HepG2 (cell line): ENCODE measurements around the gene CSNK2B. TPM values are rescaled to one million over a fixed set of nuclear protein-coding genes. Genes with fewer than 3 reads are reported as not detected.

Source experiments
- GPN1 ChIP-seq: sonication (generic); formaldehyde crosslinking; IDR thresholded peaks from 2 replicates; pipeline ENCODE4 v1.5.1; 2020; ENCODE audit warnings: missing genetic modification reagents, borderline replicate concordance
- KAT8 ChIP-seq: IDR thresholded peaks from 2 replicates; pipeline ENCODE4 v1.6.1; 2016; ENCODE audit warnings: missing genetic modification reagents, missing compliant biosample characterization
- POLR2A ChIP-seq, 2 experiments: IDR thresholded peaks; 2 replicates each; pipeline ENCODE4 v1.6.1; 2011; ENCODE audit warnings: low read depth in 2 of 2, low read length in 2 of 2, mild to moderate bottlenecking in 1 of 2, moderate library complexity in 1 of 2; ENCODE audit not compliant: insufficient read depth in 1 of 2
- SOX5 ChIP-seq: IDR thresholded peaks from 2 replicates; pipeline ENCODE4 v1.6.1; 2016; ENCODE audit warnings: borderline replicate concordance
- ZNF326 ChIP-seq: sonication (generic); formaldehyde crosslinking; IDR thresholded peaks from 2 replicates; pipeline ENCODE4 v1.4.0; 2020; ENCODE audit warnings: missing genetic modification reagents, borderline replicate concordance
- ZNF773 ChIP-seq: sonication (generic); formaldehyde crosslinking; IDR thresholded peaks from 2 replicates; pipeline ENCODE4 v1.4.0; 2020; ENCODE audit warnings: missing genetic modification reagents, borderline replicate concordance
- ZNF788 ChIP-seq: sonication (generic); formaldehyde crosslinking; IDR thresholded peaks from 2 replicates; pipeline ENCODE4 v1.5.0; 2020; ENCODE audit warnings: mild to moderate bottlenecking, missing genetic modification reagents, borderline replicate concordance
- ZNF891 ChIP-seq: sonication (generic); formaldehyde crosslinking; IDR thresholded peaks from 2 replicates; pipeline ENCODE4 v1.5.0; 2020; ENCODE audit warnings: mild to moderate bottlenecking, missing genetic modification reagents
- polyA plus RNA-seq, 8 experiments: library from polyadenylated mRNA; depleted of rRNA in 3 of 8; stranded (reverse) in 7 of 8; unstranded in 1 of 8; fragments of >200 nt; fragmentation: Illumina TruSeq in 4 of 8; extraction: Trizol in 4 of 8; gene quantifications; 2 replicates each; pipeline versions ENCODE4 v1.2.1 to v1.2.3, GENCODE V29; 2011 to 2016; ENCODE audit warnings: low read depth in 4 of 8, missing spikeins in 1 of 8, mixed read lengths in 1 of 8; ENCODE audit not compliant: insufficient read depth in 1 of 8
- total RNA-seq, 5 experiments: library from RNA; depleted of rRNA; stranded (reverse); fragments of >200 nt; fragmentation: Illumina TruSeq; extraction: Trizol; gene quantifications; 2 replicates each; pipeline ENCODE4 v1.2.3, GENCODE V29; 2016; ENCODE audit warnings: low read depth in 1 of 5
- TF ChIP-seq, protein P1 (sequence below): sonication (generic); formaldehyde crosslinking; IDR thresholded peaks from 2 replicates; pipeline ENCODE4 v1.5.0; 2020; ENCODE audit warnings: mild to moderate bottlenecking, missing genetic modification reagents, borderline replicate concordance
- TF ChIP-seq, protein P2 (sequence below): sonication (generic); formaldehyde crosslinking; IDR thresholded peaks from 2 replicates; pipeline ENCODE4 v1.5.0; 2020; ENCODE audit warnings: missing genetic modification reagents
- TF ChIP-seq, protein P3 (sequence below): sonication (generic); formaldehyde crosslinking; IDR thresholded peaks from 2 replicates; pipeline ENCODE4 v1.5.1; 2020; ENCODE audit warnings: mild to moderate bottlenecking, missing genetic modification reagents
- TF ChIP-seq, protein P4 (sequence below): IDR thresholded peaks from 2 replicates; pipeline ENCODE4 v1.6.1; 2016
- TF ChIP-seq, protein P5 (sequence below): sonication (generic); formaldehyde crosslinking; conservative IDR thresholded peaks from 2 replicates; pipeline ENCODE4 v1.8.0; 2022; ENCODE audit warnings: missing genetic modification reagents
- TF ChIP-seq, protein P6 (sequence below): sonication (generic); formaldehyde crosslinking; IDR thresholded peaks from 2 replicates; pipeline ENCODE4 v1.8.1; 2023; ENCODE audit warnings: missing genetic modification reagents, inconsistent platforms, borderline replicate concordance

The CSNK2B gene
- total and polyA plus RNA-seq, 2 of the 13 experiments (the other 11 are each of a cell fraction or from before 2014, with no cell fraction given) = 111 to 296 TPM

DNA sequence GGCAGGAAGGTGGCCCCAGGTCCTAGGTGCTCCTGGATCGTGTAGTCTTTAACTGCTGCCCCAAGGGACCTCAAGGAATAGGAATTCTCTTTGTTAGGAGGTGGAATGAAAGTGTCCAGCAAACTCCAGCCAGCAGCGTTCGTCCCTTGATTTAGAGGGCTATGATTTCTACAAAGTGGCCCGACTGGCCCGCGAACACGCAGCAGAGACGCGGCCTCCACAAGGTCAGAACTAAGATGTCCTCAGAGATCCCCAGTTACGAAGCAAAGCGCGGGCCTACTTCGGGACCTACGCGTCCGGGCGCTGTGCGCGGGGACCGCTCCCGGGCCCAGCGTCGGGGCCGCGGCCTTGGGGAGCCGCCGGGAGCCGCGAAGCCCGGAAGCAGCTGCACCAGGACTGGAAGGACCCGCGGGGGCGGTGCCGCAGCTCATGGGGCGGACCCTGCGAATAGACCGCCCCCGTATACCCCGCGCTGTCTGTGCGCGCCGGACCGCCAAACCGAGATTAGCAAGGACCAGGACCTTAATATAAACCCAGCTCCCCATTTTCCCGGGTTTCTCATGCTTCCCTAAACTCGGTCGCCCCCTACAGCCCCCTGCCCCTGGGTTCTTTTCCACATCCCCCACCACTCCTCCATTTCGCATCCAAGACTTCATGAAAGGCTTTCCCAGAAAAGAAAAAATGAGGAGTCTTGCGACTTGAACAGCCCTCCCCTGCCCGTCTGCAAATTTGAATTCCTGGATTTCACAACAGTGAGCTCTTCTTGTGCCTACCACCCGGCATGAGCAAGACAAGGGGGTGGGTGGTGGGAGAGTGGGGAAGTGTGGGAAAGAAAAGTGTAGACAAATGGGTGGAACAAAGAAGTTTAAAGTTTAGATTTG lies 5.3 kb upstream of the CSNK2B start, which contains the start of gene C6orf47 (continued):
- TF ChIP-seq, protein P1, sequence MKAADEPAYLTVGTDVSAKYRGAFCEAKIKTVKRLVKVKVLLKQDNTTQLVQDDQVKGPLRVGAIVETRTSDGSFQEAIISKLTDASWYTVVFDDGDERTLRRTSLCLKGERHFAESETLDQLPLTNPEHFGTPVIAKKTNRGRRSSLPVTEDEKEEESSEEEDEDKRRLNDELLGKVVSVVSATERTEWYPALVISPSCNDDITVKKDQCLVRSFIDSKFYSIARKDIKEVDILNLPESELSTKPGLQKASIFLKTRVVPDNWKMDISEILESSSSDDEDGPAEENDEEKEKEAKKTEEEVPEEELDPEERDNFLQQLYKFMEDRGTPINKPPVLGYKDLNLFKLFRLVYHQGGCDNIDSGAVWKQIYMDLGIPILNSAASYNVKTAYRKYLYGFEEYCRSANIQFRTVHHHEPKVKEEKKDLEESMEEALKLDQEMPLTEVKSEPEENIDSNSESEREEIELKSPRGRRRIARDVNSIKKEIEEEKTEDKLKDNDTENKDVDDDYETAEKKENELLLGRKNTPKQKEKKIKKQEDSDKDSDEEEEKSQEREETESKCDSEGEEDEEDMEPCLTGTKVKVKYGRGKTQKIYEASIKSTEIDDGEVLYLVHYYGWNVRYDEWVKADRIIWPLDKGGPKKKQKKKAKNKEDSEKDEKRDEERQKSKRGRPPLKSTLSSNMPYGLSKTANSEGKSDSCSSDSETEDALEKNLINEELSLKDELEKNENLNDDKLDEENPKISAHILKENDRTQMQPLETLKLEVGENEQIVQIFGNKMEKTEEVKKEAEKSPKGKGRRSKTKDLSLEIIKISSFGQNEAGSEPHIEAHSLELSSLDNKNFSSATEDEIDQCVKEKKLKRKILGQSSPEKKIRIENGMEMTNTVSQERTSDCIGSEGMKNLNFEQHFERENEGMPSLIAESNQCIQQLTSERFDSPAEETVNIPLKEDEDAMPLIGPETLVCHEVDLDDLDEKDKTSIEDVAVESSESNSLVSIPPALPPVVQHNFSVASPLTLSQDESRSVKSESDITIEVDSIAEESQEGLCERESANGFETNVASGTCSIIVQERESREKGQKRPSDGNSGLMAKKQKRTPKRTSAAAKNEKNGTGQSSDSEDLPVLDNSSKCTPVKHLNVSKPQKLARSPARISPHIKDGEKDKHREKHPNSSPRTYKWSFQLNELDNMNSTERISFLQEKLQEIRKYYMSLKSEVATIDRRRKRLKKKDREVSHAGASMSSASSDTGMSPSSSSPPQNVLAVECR (CRISPR knock-in tag) = peak; percentile 92
- peak; percentile 88 for TF ChIP-seq ZNF326 (CRISPR knock-in tag)
- peak; percentile 87 for TF ChIP-seq KAT8 (CRISPR knock-in tag)
- peak; percentile 85; the same call in 1 of the 2 replicates for TF ChIP-seq ZNF773 (CRISPR knock-in tag)
- TF ChIP-seq, protein P2, sequence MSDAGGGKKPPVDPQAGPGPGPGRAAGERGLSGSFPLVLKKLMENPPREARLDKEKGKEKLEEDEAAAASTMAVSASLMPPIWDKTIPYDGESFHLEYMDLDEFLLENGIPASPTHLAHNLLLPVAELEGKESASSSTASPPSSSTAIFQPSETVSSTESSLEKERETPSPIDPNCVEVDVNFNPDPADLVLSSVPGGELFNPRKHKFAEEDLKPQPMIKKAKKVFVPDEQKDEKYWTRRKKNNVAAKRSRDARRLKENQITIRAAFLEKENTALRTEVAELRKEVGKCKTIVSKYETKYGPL (CRISPR knock-in tag) = 0 out of 2 replicates have a peak, but pooled peaks have one; percentile 61
- TF ChIP-seq, protein P3, sequence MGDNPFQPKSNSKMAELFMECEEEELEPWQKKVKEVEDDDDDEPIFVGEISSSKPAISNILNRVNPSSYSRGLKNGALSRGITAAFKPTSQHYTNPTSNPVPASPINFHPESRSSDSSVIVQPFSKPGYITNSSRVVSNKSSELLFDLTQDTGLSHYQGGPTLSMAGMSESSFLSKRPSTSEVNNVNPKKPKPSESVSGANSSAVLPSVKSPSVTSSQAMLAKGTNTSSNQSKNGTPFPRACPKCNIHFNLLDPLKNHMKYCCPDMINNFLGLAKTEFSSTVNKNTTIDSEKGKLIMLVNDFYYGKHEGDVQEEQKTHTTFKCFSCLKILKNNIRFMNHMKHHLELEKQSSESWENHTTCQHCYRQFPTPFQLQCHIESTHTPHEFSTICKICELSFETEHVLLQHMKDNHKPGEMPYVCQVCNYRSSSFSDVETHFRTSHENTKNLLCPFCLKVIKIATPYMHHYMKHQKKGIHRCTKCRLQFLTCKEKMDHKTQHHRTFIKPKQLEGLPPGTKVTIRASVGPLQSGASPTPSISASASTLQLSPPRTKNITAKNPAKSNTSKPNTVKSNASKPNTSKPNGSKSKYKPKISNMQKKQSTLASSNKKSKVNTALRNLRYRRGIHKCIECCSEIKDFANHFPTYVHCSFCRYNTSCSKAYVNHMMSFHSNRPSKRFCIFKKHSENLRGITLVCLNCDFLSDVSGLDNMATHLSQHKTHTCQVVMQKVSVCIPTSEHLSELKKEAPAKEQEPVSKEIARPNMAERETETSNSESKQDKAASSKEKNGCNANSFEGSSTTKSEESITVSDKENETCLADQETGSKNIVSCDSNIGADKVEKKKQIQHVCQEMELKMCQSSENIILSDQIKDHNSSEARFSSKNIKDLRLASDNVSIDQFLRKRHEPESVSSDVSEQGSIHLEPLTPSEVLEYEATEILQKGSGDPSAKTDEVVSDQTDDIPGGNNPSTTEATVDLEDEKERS (CRISPR knock-in tag) = no peak
- peak in 1 of 2 experiments; percentile 59; a peak in 1 of 4 replicates for TF ChIP-seq POLR2A (IDR thresholded peaks at IDR 0.05; ENCODE audit: insufficient read depth in 1 of 2, low read depth in 2 of 2, low read length in 2 of 2)
- TF ChIP-seq, protein P4, sequence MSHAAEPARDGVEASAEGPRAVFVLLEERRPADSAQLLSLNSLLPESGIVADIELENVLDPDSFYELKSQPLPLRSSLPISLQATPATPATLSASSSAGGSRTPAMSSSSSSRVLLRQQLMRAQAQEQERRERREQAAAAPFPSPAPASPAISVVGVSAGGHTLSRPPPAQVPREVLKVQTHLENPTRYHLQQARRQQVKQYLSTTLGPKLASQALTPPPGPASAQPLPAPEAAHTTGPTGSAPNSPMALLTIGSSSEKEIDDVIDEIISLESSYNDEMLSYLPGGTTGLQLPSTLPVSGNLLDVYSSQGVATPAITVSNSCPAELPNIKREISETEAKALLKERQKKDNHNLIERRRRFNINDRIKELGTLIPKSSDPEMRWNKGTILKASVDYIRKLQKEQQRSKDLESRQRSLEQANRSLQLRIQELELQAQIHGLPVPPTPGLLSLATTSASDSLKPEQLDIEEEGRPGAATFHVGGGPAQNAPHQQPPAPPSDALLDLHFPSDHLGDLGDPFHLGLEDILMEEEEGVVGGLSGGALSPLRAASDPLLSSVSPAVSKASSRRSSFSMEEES (CRISPR knock-in tag) = peak; percentile 27; the same call in 1 of the 2 replicates
- TF ChIP-seq SOX5 = peak; percentile 52; the same call in 1 of the 2 replicates
- TF ChIP-seq, protein P5, sequence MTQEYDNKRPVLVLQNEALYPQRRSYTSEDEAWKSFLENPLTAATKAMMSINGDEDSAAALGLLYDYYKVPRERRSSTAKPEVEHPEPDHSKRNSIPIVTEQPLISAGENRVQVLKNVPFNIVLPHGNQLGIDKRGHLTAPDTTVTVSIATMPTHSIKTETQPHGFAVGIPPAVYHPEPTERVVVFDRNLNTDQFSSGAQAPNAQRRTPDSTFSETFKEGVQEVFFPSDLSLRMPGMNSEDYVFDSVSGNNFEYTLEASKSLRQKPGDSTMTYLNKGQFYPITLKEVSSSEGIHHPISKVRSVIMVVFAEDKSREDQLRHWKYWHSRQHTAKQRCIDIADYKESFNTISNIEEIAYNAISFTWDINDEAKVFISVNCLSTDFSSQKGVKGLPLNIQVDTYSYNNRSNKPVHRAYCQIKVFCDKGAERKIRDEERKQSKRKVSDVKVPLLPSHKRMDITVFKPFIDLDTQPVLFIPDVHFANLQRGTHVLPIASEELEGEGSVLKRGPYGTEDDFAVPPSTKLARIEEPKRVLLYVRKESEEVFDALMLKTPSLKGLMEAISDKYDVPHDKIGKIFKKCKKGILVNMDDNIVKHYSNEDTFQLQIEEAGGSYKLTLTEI = no peak
- TF ChIP-seq ZNF891 (CRISPR knock-in tag) = peak; percentile 85
- TF ChIP-seq ZNF788 = peak; percentile 62; the same call in 1 of the 2 replicates
- TF ChIP-seq, protein P6, sequence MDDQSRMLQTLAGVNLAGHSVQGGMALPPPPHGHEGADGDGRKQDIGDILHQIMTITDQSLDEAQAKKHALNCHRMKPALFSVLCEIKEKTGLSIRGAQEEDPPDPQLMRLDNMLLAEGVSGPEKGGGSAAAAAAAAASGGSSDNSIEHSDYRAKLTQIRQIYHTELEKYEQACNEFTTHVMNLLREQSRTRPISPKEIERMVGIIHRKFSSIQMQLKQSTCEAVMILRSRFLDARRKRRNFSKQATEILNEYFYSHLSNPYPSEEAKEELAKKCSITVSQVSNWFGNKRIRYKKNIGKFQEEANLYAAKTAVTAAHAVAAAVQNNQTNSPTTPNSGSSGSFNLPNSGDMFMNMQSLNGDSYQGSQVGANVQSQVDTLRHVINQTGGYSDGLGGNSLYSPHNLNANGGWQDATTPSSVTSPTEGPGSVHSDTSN (CRISPR knock-in tag) = peak; percentile 92
- TF ChIP-seq GPN1 = no peak
